HCT116 (cell line): ENCODE measurements around the gene FERMT2. TPM values are rescaled to one million over a fixed set of nuclear protein-coding genes. Genes with fewer than 3 reads are reported as not detected.

Experiments
- ATAC-seq: fragments of 200-7000 bp; cut with Tn5 transposase; 2 replicates; pipeline ENCODE4 v1.9.1; 2020; ENCODE audit warnings: mild to moderate bottlenecking, moderate library complexity
- BruUV-seq: library from RNA; stranded (reverse); fragments of 400-500 nt; replicated peaks from 2 replicates; lab custom pipeline; 2021; lab: Mats Ljungman, UMichigan
- CTCF ChIA-PET: fragments of 300-600 bp; sonication (Branson Sonifier 250); formaldehyde crosslinking; loops from one replicate; lab custom pipeline; 2021; ENCODE audit warnings: antibody characterized with exemption; lab: Charles Lee
- POLR2A ChIA-PET: fragments of 300-600, 350-600 bp; sonication (Branson Sonifier 250); formaldehyde crosslinking; loops from one replicate; lab custom pipeline; 2021; ENCODE audit warnings: antibody characterized with exemption; lab: Charles Lee
- RAD21 ChIA-PET, 2 experiments: fragments of 300-600 bp; sonication (Branson Sonifier 250); formaldehyde crosslinking; loops; one replicate each; lab custom pipeline; 2023; ENCODE audit warnings: low total read pairs in 2 of 2; ENCODE audit not compliant: uncharacterized antibody in 2 of 2, unreplicated experiment in 2 of 2, low non-redundant PET in 1 of 2; lab: Charles Lee
- DNase-seq: peaks from one replicate; pipeline ENCODE4 v3.0.0-alpha.2; 2010; ENCODE audit warnings: low read depth, low spot score
- H2AFZ ChIP-seq: fragments of 200-600 bp; shearing (Covaris generic), sonication (generic); 2 replicates; pipeline ENCODE4 v1.6.1; 2017; ENCODE audit warnings: low read depth, mixed run types, mixed read lengths, antibody characterized with exemption, low read length; ENCODE audit not compliant: poor library complexity, severe bottlenecking
- H3K27ac ChIP-seq: 2 replicates; pipeline ENCODE4 v1.5.1; 2012; ENCODE audit warnings: low read depth, low read length
- H3K27me3 ChIP-seq: fragments of 200-600 bp; sonication (generic); 2 replicates; pipeline ENCODE4 v1.6.1; 2016; ENCODE audit warnings: mixed run types, low read length, mixed read lengths; ENCODE audit not compliant: insufficient read depth
- H3K36me3 ChIP-seq, 2 experiments: fragments of 200-500 bp in 1 of 2; fragments of 200-600 bp in 1 of 2; sonication (Bioruptor generic) in 1 of 2; sonication (generic) in 1 of 2; 2 replicates each; pipeline versions ENCODE4 v1.5.1 to v1.6.1; 2014 to 2016; ENCODE audit warnings: low read length in 2 of 2, inconsistent platforms in 1 of 2, mixed read lengths in 1 of 2, mixed run types in 1 of 2; ENCODE audit not compliant: insufficient read depth in 2 of 2, control insufficient read depth in 1 of 2
- H3K4me1 ChIP-seq, 2 experiments: fragments of 200-600 bp in 1 of 2; sonication (generic) in 1 of 2; 2 replicates each; pipeline versions ENCODE4 v1.5.1 to v1.6.1; 2012 to 2017; ENCODE audit warnings: low read length in 2 of 2, inconsistent platforms in 1 of 2, mild to moderate bottlenecking in 1 of 2, mixed read lengths in 1 of 2, mixed run types in 1 of 2, moderate library complexity in 1 of 2; ENCODE audit not compliant: insufficient read depth in 2 of 2, control insufficient read depth in 1 of 2
- H3K4me2 ChIP-seq: fragments of 200-600 bp; sonication (generic); 2 replicates; pipeline ENCODE4 v1.6.1; 2017; ENCODE audit warnings: mixed run types, low read length, mixed read lengths
- H3K4me3 ChIP-seq, 2 experiments: fragments of 200-600 bp in 1 of 2; sonication (generic) in 1 of 2; replicated peaks in 1 of 2; 2 replicates each; pipeline ENCODE4 v1.5.1; 2011 to 2016; ENCODE audit warnings: low read length in 2 of 2, control low read depth in 1 of 2, low read depth in 1 of 2, mild to moderate bottlenecking in 1 of 2, mixed read lengths in 1 of 2, mixed run types in 1 of 2
- H3K79me2 ChIP-seq: fragments of 200-600 bp; sonication (generic); 2 replicates; pipeline ENCODE4 v1.6.1; 2017; ENCODE audit warnings: mild to moderate bottlenecking, mixed run types, low read length, moderate library complexity, mixed read lengths; ENCODE audit not compliant: insufficient read depth
- H3K9ac ChIP-seq: fragments of 200-600 bp; sonication (generic); 2 replicates; pipeline ENCODE4 v1.6.1; 2016; ENCODE audit warnings: low read length, mixed read lengths
- H3K9me2 ChIP-seq: fragments of 200-600 bp; sonication (generic), shearing (Covaris generic); 2 replicates; pipeline ENCODE4 v1.6.1; 2017; ENCODE audit warnings: mixed run types, mild to moderate bottlenecking, moderate library complexity; ENCODE audit not compliant: insufficient read depth
- H3K9me3 ChIP-seq, 2 experiments: fragments of 200-500 bp in 1 of 2; fragments of 200-600 bp in 1 of 2; sonication (Bioruptor generic) in 1 of 2; sonication (generic) in 1 of 2; 2 replicates each; pipeline ENCODE4 v1.6.1; 2014 to 2017; ENCODE audit warnings: low read length in 2 of 2, mixed read lengths in 2 of 2, inconsistent platforms in 1 of 2, low read depth in 1 of 2, mild to moderate bottlenecking in 1 of 2, mixed run types in 1 of 2, moderate library complexity in 1 of 2; ENCODE audit not compliant: control insufficient read depth in 1 of 2, insufficient read depth in 1 of 2
- H4K20me1 ChIP-seq: fragments of 200-600 bp; sonication (generic), shearing (Covaris generic); 2 replicates; pipeline ENCODE4 v1.6.1; 2017; ENCODE audit warnings: mixed run types, mild to moderate bottlenecking, moderate library complexity; ENCODE audit not compliant: insufficient read depth
- EGR1 ChIP-seq: IDR thresholded peaks from 2 replicates; pipeline ENCODE4 v1.6.1; 2012; ENCODE audit warnings: low read depth
- ELF1 ChIP-seq: IDR thresholded peaks from 2 replicates; pipeline ENCODE4 v1.6.1; 2012; ENCODE audit warnings: low read depth, borderline replicate concordance
- EZH2 ChIP-seq: fragments of 200-600 bp; sonication (generic); IDR thresholded peaks from 2 replicates; pipeline ENCODE4 v1.6.1; 2017; ENCODE audit warnings: antibody characterized with exemption, mixed run types
- POLR2A ChIP-seq: IDR thresholded peaks from 2 replicates; pipeline ENCODE4 v1.7.0; 2011; ENCODE audit warnings: borderline replicate concordance; ENCODE audit not compliant: insufficient read depth, insufficient read length; ENCODE audit errors: extremely low read depth
- POLR2AphosphoS5 ChIP-seq: IDR thresholded peaks from 2 replicates; pipeline ENCODE4 v1.6.1; 2011; ENCODE audit warnings: mild to moderate bottlenecking, low read depth, low read length, moderate library complexity
- RAD21 ChIP-seq: IDR thresholded peaks from 2 replicates; pipeline ENCODE4 v1.6.1; 2012; ENCODE audit warnings: low read depth, mild to moderate bottlenecking
- SP1 ChIP-seq: IDR thresholded peaks from 2 replicates; pipeline ENCODE4 v1.6.1; 2012; ENCODE audit warnings: low read depth
- TCF7L2 ChIP-seq: IDR thresholded peaks from 2 replicates; pipeline ENCODE4 v1.7.0; 2011; ENCODE audit warnings: borderline replicate concordance, inconsistent platforms; ENCODE audit not compliant: insufficient read depth, insufficient read length; ENCODE audit errors: extremely low read depth
- ZFX ChIP-seq: fragments of 450-650 bp; IDR thresholded peaks from 2 replicates; pipeline ENCODE4 v1.6.1; 2017
- intact Hi-C: fragments of 100-400 bp; cut with micrococcal nuclease; formaldehyde crosslinking; loops from 2 replicates; pipeline ENCODE4 v1.10.0; 2022
- total RNA-seq: library from RNA; stranded (reverse); gene quantifications from one replicate; pipeline ENCODE4 v1.2.1, GENCODE V29; 2021; ENCODE audit not compliant: unreplicated experiment
- TF ChIP-seq, protein P1 (sequence below), 3 experiments: fragments of 200-600 bp in 1 of 3; sonication (generic) in 1 of 3; IDR thresholded peaks in 2 of 3; conservative IDR thresholded peaks in 1 of 3; 2 replicates each; pipeline ENCODE4 v1.5.1; 2012 to 2017; ENCODE audit warnings: low read depth in 2 of 3, low read length in 2 of 3, antibody characterized with exemption in 1 of 3, borderline replicate concordance in 1 of 3, control low read depth in 1 of 3, mild to moderate bottlenecking in 1 of 3, mixed read lengths in 1 of 3, mixed run types in 1 of 3, moderate library complexity in 1 of 3; ENCODE audit not compliant: insufficient read depth in 1 of 3
- TF ChIP-seq, protein P2 (sequence below): IDR thresholded peaks from 2 replicates; pipeline ENCODE4 v1.6.1; 2012
- TF ChIP-seq, protein P3 (sequence below): IDR thresholded peaks from 2 replicates; pipeline ENCODE4 v1.6.1; 2012
- TF ChIP-seq, protein P4 (sequence below): IDR thresholded peaks from 2 replicates; pipeline ENCODE4 v1.6.1; 2012; ENCODE audit warnings: low read depth

The FERMT2 gene
- total RNA-seq, 1 experiment from 2014 or later, result 24.8 TPM

DNA sequence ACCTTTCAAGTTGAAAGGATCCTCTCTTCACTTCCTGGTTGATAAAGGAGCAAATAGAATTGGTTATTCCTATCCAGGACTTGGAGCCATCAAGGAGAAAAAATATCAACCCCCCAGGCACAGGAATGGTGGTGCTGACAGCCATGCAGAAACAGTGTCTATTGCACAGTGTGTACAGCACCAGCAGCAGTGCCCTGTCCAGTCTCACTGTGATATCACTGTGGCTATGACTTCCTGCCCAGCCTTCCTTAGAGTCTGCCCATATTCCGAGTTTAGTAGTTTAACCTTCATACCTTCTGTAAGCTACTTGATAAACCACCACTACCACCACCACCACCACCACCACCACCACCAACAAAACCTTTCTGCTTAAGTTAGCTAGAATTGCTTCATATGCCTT, 45.1 kb upstream of the FERMT2 start (continued):
- TF ChIP-seq, protein P1, sequence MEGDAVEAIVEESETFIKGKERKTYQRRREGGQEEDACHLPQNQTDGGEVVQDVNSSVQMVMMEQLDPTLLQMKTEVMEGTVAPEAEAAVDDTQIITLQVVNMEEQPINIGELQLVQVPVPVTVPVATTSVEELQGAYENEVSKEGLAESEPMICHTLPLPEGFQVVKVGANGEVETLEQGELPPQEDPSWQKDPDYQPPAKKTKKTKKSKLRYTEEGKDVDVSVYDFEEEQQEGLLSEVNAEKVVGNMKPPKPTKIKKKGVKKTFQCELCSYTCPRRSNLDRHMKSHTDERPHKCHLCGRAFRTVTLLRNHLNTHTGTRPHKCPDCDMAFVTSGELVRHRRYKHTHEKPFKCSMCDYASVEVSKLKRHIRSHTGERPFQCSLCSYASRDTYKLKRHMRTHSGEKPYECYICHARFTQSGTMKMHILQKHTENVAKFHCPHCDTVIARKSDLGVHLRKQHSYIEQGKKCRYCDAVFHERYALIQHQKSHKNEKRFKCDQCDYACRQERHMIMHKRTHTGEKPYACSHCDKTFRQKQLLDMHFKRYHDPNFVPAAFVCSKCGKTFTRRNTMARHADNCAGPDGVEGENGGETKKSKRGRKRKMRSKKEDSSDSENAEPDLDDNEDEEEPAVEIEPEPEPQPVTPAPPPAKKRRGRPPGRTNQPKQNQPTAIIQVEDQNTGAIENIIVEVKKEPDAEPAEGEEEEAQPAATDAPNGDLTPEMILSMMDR (IDR thresholded peaks at IDR 0.05 in 2 of 3, conservative IDR thresholded peaks at IDR 0.05 in 1 of 3; ENCODE audit: borderline replicate concordance in 1 of 3, insufficient read depth in 1 of 3, low read depth in 2 of 3, low read length in 2 of 3), result no peak
- TF ChIP-seq RAD21 (no peak), ELF1 (no peak), POLR2AphosphoS5 (no peak), ZFX (no peak)
- TF ChIP-seq, protein P2, sequence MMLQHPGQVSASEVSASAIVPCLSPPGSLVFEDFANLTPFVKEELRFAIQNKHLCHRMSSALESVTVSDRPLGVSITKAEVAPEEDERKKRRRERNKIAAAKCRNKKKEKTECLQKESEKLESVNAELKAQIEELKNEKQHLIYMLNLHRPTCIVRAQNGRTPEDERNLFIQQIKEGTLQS, result no peak

DNA sequence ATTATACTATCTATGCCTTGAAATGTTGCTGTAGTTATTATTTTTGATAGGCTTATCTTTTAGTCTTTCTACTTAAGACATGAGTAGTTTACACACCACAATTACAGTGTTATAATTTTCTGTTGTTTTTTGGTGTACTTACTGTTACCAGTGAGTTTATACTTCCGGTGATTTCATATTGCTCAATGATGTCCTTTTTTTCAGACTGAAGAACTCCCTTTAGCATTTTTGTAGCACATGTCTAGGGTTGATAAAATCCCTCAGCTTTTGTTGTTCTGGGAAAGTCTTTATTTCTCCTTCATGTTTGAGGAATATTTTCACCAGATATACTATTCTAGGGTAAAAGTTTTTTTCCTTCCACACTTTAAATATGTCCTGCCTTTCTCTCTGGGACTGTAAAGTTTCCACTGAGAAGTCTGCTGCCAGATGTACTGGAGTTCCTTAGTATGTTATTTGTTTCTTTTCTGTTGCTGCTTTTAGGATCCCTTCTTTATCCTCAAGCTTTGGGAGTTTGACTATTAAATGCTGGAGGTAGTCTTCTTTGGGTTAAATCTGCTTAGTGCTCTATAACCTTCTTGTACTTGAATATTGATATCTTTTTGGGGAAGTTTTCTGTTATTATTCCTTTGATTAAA, 41.5 kb upstream of the FERMT2 start:
- BruUV-seq, result no TSS peak
- Histone ChIP-seq H3K79me2 (no peaks in the 10 kb centered on the region), H4K20me1 (no peaks in the 10 kb centered on the region), H3K4me3 (no peak overlapping the region), H3K4me2 (no peak overlapping the region), H2AFZ (no peak overlapping the region), H3K9me2 (no peaks in the 10 kb centered on the region), H3K36me3 (no peaks in the 10 kb centered on the region), H3K9ac (no peak overlapping the region), H3K4me1 (no peaks in the 10 kb centered on the region), H3K9me3 (no peaks in the 10 kb centered on the region), H3K27ac (no peak overlapping the region), H3K27me3 (no peaks in the 10 kb centered on the region)
- DNase-seq (no peak), ATAC-seq (no peak)
- ChIA-PET CTCF (no interaction called here), POLR2A (no interaction called here), RAD21 (no interaction called here)
- TF ChIP-seq TCF7L2 (no peak), POLR2A (no peak), SP1 (no peak), EZH2 (no peak), EGR1 (no peak), POLR2AphosphoS5 (no peak)
- TF ChIP-seq, protein P1 (IDR thresholded peaks at IDR 0.05 in 2 of 3, conservative IDR thresholded peaks at IDR 0.05 in 1 of 3; ENCODE audit: borderline replicate concordance in 1 of 3, insufficient read depth in 1 of 3, low read depth in 2 of 3, low read length in 2 of 3), result no peak
- TF ChIP-seq, protein P3, sequence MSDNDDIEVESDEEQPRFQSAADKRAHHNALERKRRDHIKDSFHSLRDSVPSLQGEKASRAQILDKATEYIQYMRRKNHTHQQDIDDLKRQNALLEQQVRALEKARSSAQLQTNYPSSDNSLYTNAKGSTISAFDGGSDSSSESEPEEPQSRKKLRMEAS, result no peak
- TF ChIP-seq, protein P4, sequence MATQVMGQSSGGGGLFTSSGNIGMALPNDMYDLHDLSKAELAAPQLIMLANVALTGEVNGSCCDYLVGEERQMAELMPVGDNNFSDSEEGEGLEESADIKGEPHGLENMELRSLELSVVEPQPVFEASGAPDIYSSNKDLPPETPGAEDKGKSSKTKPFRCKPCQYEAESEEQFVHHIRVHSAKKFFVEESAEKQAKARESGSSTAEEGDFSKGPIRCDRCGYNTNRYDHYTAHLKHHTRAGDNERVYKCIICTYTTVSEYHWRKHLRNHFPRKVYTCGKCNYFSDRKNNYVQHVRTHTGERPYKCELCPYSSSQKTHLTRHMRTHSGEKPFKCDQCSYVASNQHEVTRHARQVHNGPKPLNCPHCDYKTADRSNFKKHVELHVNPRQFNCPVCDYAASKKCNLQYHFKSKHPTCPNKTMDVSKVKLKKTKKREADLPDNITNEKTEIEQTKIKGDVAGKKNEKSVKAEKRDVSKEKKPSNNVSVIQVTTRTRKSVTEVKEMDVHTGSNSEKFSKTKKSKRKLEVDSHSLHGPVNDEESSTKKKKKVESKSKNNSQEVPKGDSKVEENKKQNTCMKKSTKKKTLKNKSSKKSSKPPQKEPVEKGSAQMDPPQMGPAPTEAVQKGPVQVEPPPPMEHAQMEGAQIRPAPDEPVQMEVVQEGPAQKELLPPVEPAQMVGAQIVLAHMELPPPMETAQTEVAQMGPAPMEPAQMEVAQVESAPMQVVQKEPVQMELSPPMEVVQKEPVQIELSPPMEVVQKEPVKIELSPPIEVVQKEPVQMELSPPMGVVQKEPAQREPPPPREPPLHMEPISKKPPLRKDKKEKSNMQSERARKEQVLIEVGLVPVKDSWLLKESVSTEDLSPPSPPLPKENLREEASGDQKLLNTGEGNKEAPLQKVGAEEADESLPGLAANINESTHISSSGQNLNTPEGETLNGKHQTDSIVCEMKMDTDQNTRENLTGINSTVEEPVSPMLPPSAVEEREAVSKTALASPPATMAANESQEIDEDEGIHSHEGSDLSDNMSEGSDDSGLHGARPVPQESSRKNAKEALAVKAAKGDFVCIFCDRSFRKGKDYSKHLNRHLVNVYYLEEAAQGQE, result no peak
- intact Hi-C loops, result no loop called here
